H1 (cell line): ENCODE data around the gene C16orf90. TPM values are rescaled to one million over a fixed set of nuclear protein-coding genes. Genes with fewer than 3 reads are reported as not detected.
A peak's percentile ranks its signal among the peaks of the same experiment; 100 is the strongest.

Source experiments
- CTCF ChIA-PET: fragments of 300-600 bp; sonication (Branson Sonifier 250); formaldehyde crosslinking; loops from one replicate; lab custom pipeline; 2021; ENCODE audit not compliant: partially characterized antibody; lab: Charles Lee
- POLR2A ChIA-PET: fragments of 300-600 bp; sonication (Branson Sonifier 250); formaldehyde crosslinking; loops from one replicate; lab custom pipeline; 2021; ENCODE audit warnings: inconsistent platforms; ENCODE audit not compliant: partially characterized antibody; lab: Charles Lee
- DNase-seq, 2 experiments: peaks; one replicate each; pipeline versions ENCODE4 v3.0.0 to v3.0.0-alpha.2; 2010 to 2022; ENCODE audit warnings: low spot score in 2 of 2, low read depth in 1 of 2, mixed read lengths in 1 of 2
- FAIRE-seq: peaks from 2 replicates; lab custom pipeline; 2011; peaks lifted over from hg19 to GRCh38; lab: Jason Lieb, UNC
- H2AFZ ChIP-seq: 2 replicates; pipeline ENCODE4 v1.8.1; 2012; ENCODE audit warnings: low read length, inconsistent platforms
- H2AK5ac ChIP-seq: 2 replicates; pipeline ENCODE4 v1.6.1; 2013; ENCODE audit warnings: low read depth, low read length
- H2BK120ac ChIP-seq: replicated peaks from 2 replicates; pipeline ENCODE3; 2013; ENCODE audit warnings: low read depth, low read length, inconsistent platforms
- H2BK12ac ChIP-seq: 2 replicates; pipeline ENCODE4 v1.6.1; 2013; ENCODE audit warnings: low read depth, low read length
- H2BK15ac ChIP-seq: 2 replicates; pipeline ENCODE4 v1.6.1; 2013; ENCODE audit warnings: low read length
- H2BK20ac ChIP-seq: 2 replicates; pipeline ENCODE4 v1.6.1; 2013; ENCODE audit warnings: low read length
- H2BK5ac ChIP-seq: 2 replicates; pipeline ENCODE4 v1.6.1; 2013; ENCODE audit warnings: low read depth, low read length
- H3K14ac ChIP-seq: 2 replicates; pipeline ENCODE4 v1.6.1; 2013; ENCODE audit warnings: inconsistent platforms; ENCODE audit not compliant: insufficient read length
- H3K18ac ChIP-seq: 2 replicates; pipeline ENCODE4 v1.6.1; 2013; ENCODE audit warnings: low read length; ENCODE audit errors: extremely low read depth
- H3K23ac ChIP-seq: 2 replicates; pipeline ENCODE4 v1.6.1; 2013; ENCODE audit warnings: inconsistent platforms; ENCODE audit not compliant: insufficient read length
- H3K23me2 ChIP-seq: 2 replicates; pipeline ENCODE4 v1.6.1; 2013; ENCODE audit warnings: low read depth, low read length
- H3K27ac ChIP-seq: 2 replicates; pipeline ENCODE4 v1.6.1; 2011; ENCODE audit warnings: low read depth, low read length, inconsistent platforms
- H3K27me3 ChIP-seq, 4 experiments: replicated peaks in 1 of 4; 1 replicate in 1 of 4; 2 replicates in 3 of 4; pipeline versions ENCODE4 v1.6.1 to v1.8.1; 2011 to 2013; ENCODE audit warnings: low read length in 3 of 4, mild to moderate bottlenecking in 3 of 4, inconsistent platforms in 2 of 4, mixed read lengths in 2 of 4, moderate library complexity in 1 of 4; ENCODE audit not compliant: control insufficient read depth in 3 of 4, insufficient read depth in 3 of 4; ENCODE audit errors: extremely low read depth in 1 of 4
- H3K36me3 ChIP-seq, 4 experiments: 2 replicates each; pipeline versions ENCODE4 v1.6.1 to v1.8.1; 2011 to 2013; ENCODE audit warnings: mild to moderate bottlenecking in 4 of 4, low read length in 3 of 4, moderate library complexity in 2 of 4, control low read depth in 1 of 4, inconsistent platforms in 1 of 4; ENCODE audit not compliant: insufficient read depth in 4 of 4, control insufficient read depth in 2 of 4
- H3K4ac ChIP-seq: replicated peaks from 2 replicates; pipeline ENCODE3; 2013; ENCODE audit warnings: low read length, low read depth, mixed read lengths, inconsistent platforms; ENCODE audit not compliant: insufficient read length
- H3K4me1 ChIP-seq, 4 experiments: replicated peaks in 1 of 4; 1 replicate in 1 of 4; 2 replicates in 3 of 4; pipeline versions ENCODE4 v1.6.1 to v1.8.1; 2011 to 2013; ENCODE audit warnings: low read length in 3 of 4, inconsistent platforms in 2 of 4, mixed read lengths in 1 of 4; ENCODE audit not compliant: insufficient read depth in 4 of 4, control insufficient read depth in 3 of 4
- H3K4me2 ChIP-seq, 2 experiments: 2 replicates each; pipeline versions ENCODE4 v1.6.1 to v1.8.1; 2011 to 2013; ENCODE audit warnings: low read depth in 2 of 2, low read length in 2 of 2, control low read depth in 1 of 2, inconsistent platforms in 1 of 2, mild to moderate bottlenecking in 1 of 2; ENCODE audit not compliant: insufficient read depth in 1 of 2
- H3K4me3 ChIP-seq, 4 experiments: fragments of 200-600, 300-600 bp in 1 of 4; sonication (generic), shearing (Covaris generic), sonication (Bioruptor Twin) in 1 of 4; 2 replicates each; pipeline versions ENCODE4 v1.5.1 to v1.8.1; 2011 to 2016; ENCODE audit warnings: low read length in 4 of 4, low read depth in 3 of 4, control low read depth in 2 of 4, inconsistent platforms in 2 of 4, mild to moderate bottlenecking in 2 of 4, mixed read lengths in 1 of 4, moderate library complexity in 1 of 4; ENCODE audit not compliant: insufficient read depth in 2 of 4; ENCODE audit errors: extremely low read depth in 1 of 4
- H3K56ac ChIP-seq: replicated peaks from 2 replicates; pipeline ENCODE3; 2013; ENCODE audit warnings: low read depth, mild to moderate bottlenecking, mixed read lengths, low read length, inconsistent platforms; ENCODE audit not compliant: insufficient read length
- H3K79me1 ChIP-seq: 2 replicates; pipeline ENCODE4 v1.6.1; 2013; ENCODE audit warnings: low read depth, low read length, control low read depth
- H3K79me2 ChIP-seq, 2 experiments: 2 replicates each; pipeline versions ENCODE4 v1.6.1 to v1.8.1; 2012 to 2013; ENCODE audit warnings: low read length in 2 of 2, mild to moderate bottlenecking in 2 of 2, inconsistent platforms in 1 of 2; ENCODE audit not compliant: insufficient read depth in 2 of 2, control insufficient read depth in 1 of 2
- H3K9ac ChIP-seq, 4 experiments: replicated peaks in 1 of 4; 1 replicate in 1 of 4; 2 replicates in 3 of 4; pipeline versions ENCODE4 v1.6.1 to v1.8.1; 2011 to 2013; ENCODE audit warnings: low read depth in 3 of 4, low read length in 3 of 4, control low read depth in 2 of 4, mild to moderate bottlenecking in 2 of 4, moderate library complexity in 2 of 4, inconsistent platforms in 1 of 4; ENCODE audit errors: extremely low read depth in 1 of 4
- H3K9me3 ChIP-seq, 2 experiments: 2 replicates each; pipeline versions ENCODE4 v1.6.1 to v1.8.1; 2012 to 2013; ENCODE audit warnings: mild to moderate bottlenecking in 2 of 2, moderate library complexity in 2 of 2, control low read depth in 1 of 2, inconsistent platforms in 1 of 2, low read depth in 1 of 2, low read length in 1 of 2, mixed read lengths in 1 of 2; ENCODE audit not compliant: insufficient read depth in 2 of 2
- H4K20me1 ChIP-seq, 2 experiments: replicated peaks in 1 of 2; 2 replicates each; pipeline versions ENCODE3 to v1.8.1; 2011 to 2013; ENCODE audit warnings: inconsistent platforms in 2 of 2, low read length in 2 of 2, mild to moderate bottlenecking in 1 of 2; ENCODE audit not compliant: insufficient read depth in 2 of 2, control insufficient read depth in 1 of 2
- H4K5ac ChIP-seq: 2 replicates; pipeline ENCODE4 v1.6.1; 2013; ENCODE audit warnings: low read length, low read depth, mixed read lengths, inconsistent platforms; ENCODE audit not compliant: insufficient read length
- H4K8ac ChIP-seq: 2 replicates; pipeline ENCODE4 v1.8.0; 2013; ENCODE audit warnings: mild to moderate bottlenecking, moderate library complexity, low read length, inconsistent platforms; ENCODE audit not compliant: insufficient read depth; ENCODE audit errors: extremely low read depth
- H4K91ac ChIP-seq: replicated peaks from 2 replicates; pipeline ENCODE3; 2013; ENCODE audit warnings: low read length, mixed read lengths, inconsistent platforms; ENCODE audit not compliant: insufficient read length
- PHF8 ChIP-seq: fragments of 200-600 bp; sonication (generic); conservative IDR thresholded peaks from 2 replicates; pipeline ENCODE4 v1.7.1; 2012; ENCODE audit warnings: low read depth, mild to moderate bottlenecking, inconsistent platforms, low read length, moderate library complexity
- POU5F1 ChIP-seq: IDR thresholded peaks from 2 replicates; pipeline ENCODE4 v1.6.1; 2011; ENCODE audit warnings: low read depth, mild to moderate bottlenecking, low read length, moderate library complexity
- WGBS, 2 experiments: shearing (Covaris generic) in 1 of 2; methylation state at CpG; one replicate each; pipeline versions ENCODE4 v1.1.6 to v1.1.7; 2013 to 2015; ENCODE audit warnings: low lambda C conversion rate in 2 of 2, mixed read lengths in 2 of 2, inconsistent platforms in 1 of 2, low coverage in 1 of 2, missing lambda C conversion rate in 1 of 2; ENCODE audit not compliant: insufficient replicate concordance in 2 of 2, insufficient coverage in 1 of 2, insufficient read length in 1 of 2; ENCODE audit errors: extremely low coverage in 1 of 2, missing lambda C conversion rate in 1 of 2; 5-methylcytosine and 5-hydroxymethylcytosine counted together
- polyA plus RNA-seq, 7 experiments: library from polyadenylated mRNA; depleted of rRNA in 3 of 7; stranded (reverse) in 5 of 7; unstranded in 2 of 7; fragments of >200 nt in 5 of 7; fragments of 200-250 nt in 2 of 7; gene quantifications; 1 replicate in 5 of 7; 2 replicates in 1 of 7; 4 replicates in 1 of 7; pipeline versions ENCODE4 v1.2.1 to v1.2.3, GENCODE V29; 2011 to 2013; ENCODE audit warnings: missing spikeins in 2 of 7, mixed read lengths in 2 of 7
- total RNA-seq: library from RNA; stranded (reverse); fragmentation: NEBNext Ultra II Directional; extraction: Animal tissue kit (Norgen Biotek cat#: 25700); gene quantifications from 2 replicates; pipeline ENCODE4 v1.2.1, GENCODE V29; 2021

C16orf90 gene
- total and polyA plus RNA-seq, 2 of the 8 experiments (the other 6 are each of a cell fraction or from before 2014, with no cell fraction given), result not detected

DNA sequence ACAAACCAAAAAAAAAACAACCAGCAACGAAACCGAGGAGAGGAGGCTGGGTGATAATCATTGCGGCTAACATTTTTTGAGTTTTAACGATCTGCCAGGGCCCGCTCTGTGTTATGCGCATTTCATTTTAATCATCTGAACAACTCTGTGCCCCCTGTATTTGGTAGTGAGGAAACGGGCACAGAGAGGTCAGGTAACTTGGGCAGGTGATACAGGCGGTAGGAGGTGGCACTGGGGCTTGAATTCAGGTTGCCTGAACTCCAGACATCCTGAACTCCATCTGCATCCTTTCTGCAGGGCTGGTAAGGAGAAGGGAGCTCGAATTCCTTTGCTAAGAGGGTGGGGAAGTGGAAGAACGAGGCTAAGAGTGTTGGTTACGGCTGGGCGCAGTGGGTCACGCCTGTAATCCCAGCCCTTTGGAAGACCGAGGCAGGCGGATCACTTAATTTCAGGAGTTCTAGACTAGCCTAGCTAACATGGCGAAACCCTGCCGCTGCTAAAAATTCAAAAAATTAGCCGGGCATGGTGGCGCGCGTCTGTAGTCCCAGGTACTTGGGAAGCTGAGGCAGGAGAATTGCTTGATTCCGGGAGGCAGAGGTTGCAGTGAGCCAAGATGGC lies 6.6 kb upstream of the C16orf90 start:
- 83% methylated on average over 22 of the region's 22 CpGs; no CpG with 5 or more reads in 1 of the 2 experiments for WGBS, 2 experiments

More for the DNA sequence above, 6.6 kb upstream of the C16orf90 start:
- no peak for DNase-seq
- no peaks in the 10 kb centered on the region for H3K79me1 ChIP-seq
- no peaks in the 10 kb centered on the region for H3K9me3 ChIP-seq
- no peak overlapping the region for H2BK20ac ChIP-seq
- H3K18ac ChIP-seq, result no peak overlapping the region; the same call in 1 of the 2 replicates
- H3K4ac ChIP-seq, result no peak overlapping the region
- H3K23ac ChIP-seq, result no peak overlapping the region
- H2BK12ac ChIP-seq, result peak overlapping the region; percentile 35; the same call in 1 of the 2 replicates
- CTCF ChIA-PET, result interaction anchor here (1.5 to 1.8 kb wide), 2 partner anchors 16 to 25 kb away, joined by 4 to 10 read pairs; no protein-coding TSS in a partner anchor
- H3K14ac ChIP-seq, result no peak overlapping the region
- H4K5ac ChIP-seq, result no peak overlapping the region
- no peak overlapping the region for H3K27ac ChIP-seq
- peaks cover 0 to 5% (median 0%) of the 10 kb centered on the region in 4 experiments; a peak in 1 of 7 replicates for H3K4me1 ChIP-seq
- H3K4me3 ChIP-seq, result peak overlapping the region; percentile 53 to 71 (median 66)
- TF ChIP-seq PHF8 (no peak), POU5F1 (peak; percentile 29; the same call in 1 of the 2 replicates)
- TF ChIP-seq, all 59 proteins: peak for 1
- Histone ChIP-seq H3K4me2 (peak overlapping the region; percentile 63 to 77), H2BK5ac (no peak overlapping the region), H3K36me3 (peaks cover 0 to 4% (median 0%) of the 10 kb centered on the region in 4 experiments; a peak in 2 of 8 replicates), H4K91ac (no peak overlapping the region), H3K23me2 (peaks cover 2% of the 10 kb centered on the region), H4K20me1 (no peaks in the 10 kb centered on the region), H2BK15ac (no peak overlapping the region), H2AK5ac (no peak overlapping the region), H3K79me2 (no peaks in the 10 kb centered on the region), H2BK120ac (no peak overlapping the region), H4K8ac (peak overlapping the region; percentile 3; the same call in 1 of the 2 replicates), H3K56ac (no peak overlapping the region), H3K9ac (peak overlapping the region in 1 of 4 experiments; percentile 21; a peak in 1 of 7 replicates), H3K27me3 (no peaks in the 10 kb centered on the region), H2AFZ (no peak overlapping the region)
- FAIRE-seq, result no peak
- POLR2A ChIA-PET, result interaction anchor here (0.6 to 2.4 kb wide), 4 partner anchors 17 to 45 kb away, joined by 3 to 9 read pairs (median 6); no protein-coding TSS in a partner anchor
